Mesenchymal stem cell (in vitro differentiated cells and primary cell): ENCODE measurements around the gene RAB3D.
A peak's percentile ranks its signal among the peaks of the same experiment; 100 is the strongest.

Source experiments
- DNase-seq: peaks from one replicate; pipeline ENCODE4 v3.0.0-alpha.2; 2013
- H2AFZ ChIP-seq: one replicate; pipeline ENCODE4 v1.6.1; 2013; ENCODE audit warnings: low read depth, mild to moderate bottlenecking, control low read depth, inconsistent platforms, low read length, moderate library complexity
- H2AK5ac ChIP-seq: 2 replicates; pipeline ENCODE4 v1.6.1; 2013; ENCODE audit warnings: low read length, moderate library complexity, mild to moderate bottlenecking, inconsistent platforms; ENCODE audit not compliant: severe bottlenecking
- H2BK120ac ChIP-seq: one replicate; pipeline ENCODE4 v1.6.1; 2013; ENCODE audit warnings: low read depth, mild to moderate bottlenecking, inconsistent platforms, low read length, moderate library complexity
- H2BK12ac ChIP-seq, 2 experiments: one replicate each; pipeline ENCODE4 v1.6.1; 2013; ENCODE audit warnings: inconsistent platforms in 2 of 2, low read length in 2 of 2, mild to moderate bottlenecking in 2 of 2, moderate library complexity in 2 of 2, control low read depth in 1 of 2
- H2BK15ac ChIP-seq: one replicate; pipeline ENCODE4 v1.6.1; 2013; ENCODE audit warnings: mild to moderate bottlenecking, low read depth, inconsistent platforms; ENCODE audit not compliant: poor library complexity, severe bottlenecking
- H2BK5ac ChIP-seq: 2 replicates; pipeline ENCODE4 v1.6.1; 2013; ENCODE audit warnings: low read depth, mild to moderate bottlenecking, low read length, control low read depth, inconsistent platforms; ENCODE audit not compliant: poor library complexity, severe bottlenecking
- H3K14ac ChIP-seq, 2 experiments: one replicate each; pipeline ENCODE4 v1.6.1; 2013; ENCODE audit warnings: inconsistent platforms in 2 of 2, low read length in 2 of 2, control low read depth in 1 of 2, mild to moderate bottlenecking in 1 of 2, moderate library complexity in 1 of 2
- H3K18ac ChIP-seq, 2 experiments: one replicate each; pipeline ENCODE4 v1.6.1; 2013; ENCODE audit warnings: inconsistent platforms in 2 of 2, low read length in 2 of 2, control low read depth in 1 of 2, low read depth in 1 of 2, mild to moderate bottlenecking in 1 of 2
- H3K23ac ChIP-seq, 2 experiments: one replicate each; pipeline ENCODE4 v1.6.1; 2013; ENCODE audit warnings: inconsistent platforms in 2 of 2, low read length in 2 of 2, mild to moderate bottlenecking in 2 of 2, moderate library complexity in 2 of 2, control low read depth in 1 of 2
- H3K27ac ChIP-seq: 2 replicates; pipeline ENCODE4 v1.5.1; 2013; ENCODE audit warnings: mild to moderate bottlenecking, moderate library complexity, low read length, control low read depth, inconsistent platforms; ENCODE audit not compliant: poor library complexity, severe bottlenecking
- H3K27me3 ChIP-seq, 2 experiments: 2 replicates each; pipeline versions ENCODE4 v1.6.1 to v1.7.0; 2013; ENCODE audit warnings: low read length in 2 of 2, mild to moderate bottlenecking in 2 of 2, moderate library complexity in 2 of 2, control low read depth in 1 of 2, inconsistent platforms in 1 of 2; ENCODE audit not compliant: control insufficient read depth in 1 of 2, insufficient read depth in 1 of 2
- H3K36me3 ChIP-seq, 2 experiments: 2 replicates each; pipeline versions ENCODE4 v1.6.1 to v1.7.0; 2013; ENCODE audit warnings: low read length in 2 of 2, control low read depth in 1 of 2, inconsistent platforms in 1 of 2, low read depth in 1 of 2, mild to moderate bottlenecking in 1 of 2; ENCODE audit not compliant: insufficient read depth in 2 of 2, control insufficient read depth in 1 of 2
- H3K4ac ChIP-seq, 2 experiments: one replicate each; pipeline ENCODE4 v1.6.1; 2013; ENCODE audit warnings: inconsistent platforms in 2 of 2, low read length in 2 of 2, mild to moderate bottlenecking in 2 of 2, moderate library complexity in 2 of 2, control low read depth in 1 of 2, low read depth in 1 of 2
- H3K4me1 ChIP-seq: 2 replicates; pipeline ENCODE4 v1.6.1; 2013; ENCODE audit warnings: low read depth, low read length, control low read depth; ENCODE audit not compliant: control insufficient read depth, insufficient read depth
- H3K4me2 ChIP-seq: 2 replicates; pipeline ENCODE4 v1.6.1; 2013; ENCODE audit warnings: low read length, mild to moderate bottlenecking, inconsistent platforms; ENCODE audit not compliant: poor library complexity, severe bottlenecking
- H3K4me3 ChIP-seq, 2 experiments: 2 replicates each; pipeline versions ENCODE4 v1.5.1 to v1.7.0; 2013; ENCODE audit warnings: low read length in 2 of 2, mild to moderate bottlenecking in 2 of 2, control low read depth in 1 of 2, low read depth in 1 of 2; ENCODE audit not compliant: insufficient read depth in 1 of 2
- H3K79me1 ChIP-seq: replicated peaks from 2 replicates; pipeline ENCODE4 v1.6.1; 2013; ENCODE audit warnings: mild to moderate bottlenecking, control low read depth, low read length, inconsistent platforms; ENCODE audit not compliant: poor library complexity, severe bottlenecking
- H3K9ac ChIP-seq: 2 replicates; pipeline ENCODE4 v1.7.0; 2013; ENCODE audit warnings: mild to moderate bottlenecking, low read length, moderate library complexity
- H3K9me3 ChIP-seq: 2 replicates; pipeline ENCODE4 v1.7.0; 2013; ENCODE audit warnings: mild to moderate bottlenecking, low read length; ENCODE audit not compliant: control insufficient read depth
- H4K8ac ChIP-seq: one replicate; pipeline ENCODE4 v1.6.1; 2013; ENCODE audit warnings: inconsistent platforms, mild to moderate bottlenecking, low read length, moderate library complexity
- H4K91ac ChIP-seq: one replicate; pipeline ENCODE4 v1.6.1; 2013; ENCODE audit warnings: mild to moderate bottlenecking, low read length, inconsistent platforms
- WGBS: methylation state at CpG from one replicate; pipeline ENCODE4 v1.1.7; 2013; ENCODE audit warnings: mixed read lengths; 5-methylcytosine and 5-hydroxymethylcytosine counted together

The RAB3D gene

DNA sequence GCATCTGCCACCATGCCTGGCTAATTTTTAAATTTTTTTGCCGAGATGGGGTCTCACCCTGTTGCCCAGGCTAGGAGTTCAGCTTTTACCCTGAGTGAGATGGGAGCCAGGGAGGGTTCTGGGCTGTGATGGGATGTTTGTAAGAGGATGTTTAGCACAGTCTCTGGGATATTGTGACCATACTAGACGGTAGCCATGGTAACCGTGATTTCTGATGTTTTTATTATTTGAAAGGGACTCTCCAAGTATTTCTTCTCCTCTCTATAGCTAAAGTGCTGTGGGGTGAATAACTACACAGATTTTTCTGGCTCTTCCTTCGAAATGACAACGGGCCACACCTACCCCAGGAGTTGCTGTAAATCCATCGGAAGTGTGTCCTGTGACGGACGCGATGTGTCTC, 33.1 kb downstream of the RAB3D start:
- Histone ChIP-seq H3K36me3 (no peaks in the 10 kb centered on the region), H3K79me1 (no peaks in the 10 kb centered on the region), H2BK5ac (no peak overlapping the region), H3K4me1 (no peaks in the 10 kb centered on the region), H4K8ac (no peak overlapping the region), H3K4ac (no peak overlapping the region), H3K4me2 (no peak overlapping the region), H2BK12ac (no peak overlapping the region), H3K27ac (no peak overlapping the region), H2BK120ac (no peak overlapping the region), H2AK5ac (no peak overlapping the region), H3K27me3 (peaks cover 1 to 18% of the 10 kb centered on the region in 2 experiments), H3K23ac (no peak overlapping the region), H2BK15ac (no peak overlapping the region), H3K4me3 (no peak overlapping the region), H3K9me3 (no peaks in the 10 kb centered on the region), H3K14ac (no peak overlapping the region), H4K91ac (no peak overlapping the region), H2AFZ (no peak overlapping the region), H3K18ac (no peak overlapping the region), H3K9ac (no peak overlapping the region)
- 89% methylated on average over 7 of the region's 9 CpGs for WGBS
- DNase-seq: peak; percentile 46

DNA sequence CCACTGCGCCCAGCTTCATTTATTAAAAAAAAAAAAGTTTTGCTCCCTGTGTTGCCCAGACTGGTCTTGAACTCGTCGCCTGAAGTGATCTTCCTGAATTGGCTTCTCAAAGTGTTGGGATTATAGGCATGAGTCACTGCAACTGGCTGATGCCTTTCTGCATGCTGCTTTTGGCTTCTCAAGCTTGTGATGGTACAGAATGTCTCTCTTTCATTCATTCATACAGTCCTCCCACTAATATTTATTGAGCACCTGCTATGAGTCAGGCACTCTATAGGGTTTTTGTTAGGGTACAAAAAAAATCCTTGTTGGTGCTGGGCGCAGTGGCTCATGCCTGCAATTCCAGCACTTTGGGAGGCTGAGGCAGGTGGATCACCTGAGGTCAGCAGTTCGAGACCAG, 34.5 kb downstream of the RAB3D start:
- Histone ChIP-seq H3K27me3 (peaks cover 14 to 32% of the 10 kb centered on the region in 2 experiments), H3K4ac (no peak overlapping the region), H3K79me1 (no peaks in the 10 kb centered on the region), H4K91ac (no peak overlapping the region), H3K4me3 (no peak overlapping the region), H3K23ac (no peak overlapping the region), H2BK120ac (no peak overlapping the region), H3K14ac (no peak overlapping the region), H3K36me3 (no peaks in the 10 kb centered on the region), H3K18ac (no peak overlapping the region), H3K9ac (no peak overlapping the region), H2BK15ac (no peak overlapping the region), H3K27ac (no peak overlapping the region), H2BK5ac (no peak overlapping the region), H3K4me1 (no peaks in the 10 kb centered on the region), H2BK12ac (no peak overlapping the region), H3K9me3 (no peaks in the 10 kb centered on the region), H4K8ac (no peak overlapping the region), H2AK5ac (no peak overlapping the region), H2AFZ (no peak overlapping the region), H3K4me2 (no peak overlapping the region)
- WGBS: 85% methylated on average over 5 of the region's 5 CpGs
- DNase-seq: no peak

GRCh38 chr19:11300811-11301120, 38.7 kb downstream of the RAB3D start:
- Histone ChIP-seq H2BK15ac (no peak overlapping the region), H3K18ac (no peak overlapping the region), H3K9ac (no peak overlapping the region), H3K14ac (no peak overlapping the region), H3K9me3 (no peaks in the 10 kb centered on the region), H3K4me3 (no peak overlapping the region), H3K4ac (no peak overlapping the region), H2AFZ (no peak overlapping the region), H2BK120ac (no peak overlapping the region), H3K23ac (no peak overlapping the region), H3K4me1 (no peaks in the 10 kb centered on the region), H3K27me3 (peaks cover 19 to 24% of the 10 kb centered on the region in 2 experiments), H3K4me2 (no peak overlapping the region), H2BK12ac (no peak overlapping the region), H2AK5ac (no peak overlapping the region), H4K91ac (peak overlapping the region; percentile 34), H3K27ac (no peak overlapping the region), H3K79me1 (no peaks in the 10 kb centered on the region), H4K8ac (no peak overlapping the region), H2BK5ac (no peak overlapping the region), H3K36me3 (no peaks in the 10 kb centered on the region)
- no peak for DNase-seq
- 96% methylated on average over 7 of the region's 11 CpGs for WGBS

DNA sequence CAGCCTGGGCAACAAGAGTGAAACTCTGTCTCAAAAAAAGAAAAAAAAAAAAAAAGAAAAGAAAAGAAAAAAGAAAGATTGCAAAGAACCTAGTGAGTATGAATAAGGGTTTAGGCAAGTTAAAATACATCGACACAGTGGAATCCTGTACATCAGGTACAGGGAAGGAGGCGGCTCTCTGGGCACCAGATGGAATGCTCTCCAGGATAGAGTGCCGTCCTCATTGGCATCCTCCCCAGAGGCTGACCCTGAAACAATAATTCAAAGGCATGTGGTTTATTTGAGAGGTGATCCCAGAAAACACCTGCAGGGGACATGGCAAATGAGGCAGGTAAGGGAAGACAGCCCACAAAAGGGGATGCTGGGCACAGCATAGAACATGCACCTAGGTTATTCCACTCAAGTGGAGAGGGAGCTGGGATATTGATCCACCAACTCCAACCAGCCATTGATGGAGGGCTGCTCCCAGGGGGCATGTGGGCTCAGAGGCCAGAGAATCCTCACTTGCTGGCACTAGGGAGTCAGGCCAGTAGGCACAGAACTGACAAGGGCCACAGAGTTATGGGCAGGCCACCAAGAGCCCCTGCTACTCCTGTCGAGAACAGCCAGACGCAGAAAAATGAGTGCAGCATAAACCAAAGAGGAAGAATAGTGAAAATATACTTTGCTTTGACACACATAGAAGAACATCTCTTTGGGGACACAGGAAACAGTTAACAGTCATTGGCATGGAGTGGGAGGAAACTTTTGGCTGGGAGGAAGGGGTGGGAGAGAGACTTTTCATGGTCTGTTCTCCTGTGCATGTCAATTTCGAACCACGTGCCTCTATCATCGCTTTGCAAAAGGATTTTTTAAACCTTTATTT, 39.3 kb downstream of the RAB3D start:
- no peak overlapping the region for H3K27ac ChIP-seq
- DNase-seq: no peak
- WGBS: 98% methylated on average over 5 of the region's 8 CpGs
- H2AFZ ChIP-seq: no peak overlapping the region
- no peak overlapping the region for H3K4ac ChIP-seq
- H3K9me3 ChIP-seq: no peaks in the 10 kb centered on the region
- H2BK5ac ChIP-seq: no peak overlapping the region
- no peaks in the 10 kb centered on the region for H3K4me1 ChIP-seq
- no peak overlapping the region for H3K14ac ChIP-seq
- no peaks in the 10 kb centered on the region for H3K36me3 ChIP-seq
- peaks cover 19 to 22% of the 10 kb centered on the region in 2 experiments for H3K27me3 ChIP-seq
- H3K9ac ChIP-seq: no peak overlapping the region
- peak overlapping the region; percentile 34 for H4K91ac ChIP-seq
- H2BK12ac ChIP-seq: no peak overlapping the region
- no peaks in the 10 kb centered on the region for H3K79me1 ChIP-seq
- no peak overlapping the region for H3K23ac ChIP-seq
- H2AK5ac ChIP-seq: no peak overlapping the region
- no peak overlapping the region for H2BK120ac ChIP-seq
- H3K18ac ChIP-seq: no peak overlapping the region
- H3K4me3 ChIP-seq: no peak overlapping the region
- H4K8ac ChIP-seq: no peak overlapping the region
- H3K4me2 ChIP-seq: no peak overlapping the region
- no peak overlapping the region for H2BK15ac ChIP-seq
